Measurements from ENCODE around the gene RCL1.

Gene RCL1

DNA sequence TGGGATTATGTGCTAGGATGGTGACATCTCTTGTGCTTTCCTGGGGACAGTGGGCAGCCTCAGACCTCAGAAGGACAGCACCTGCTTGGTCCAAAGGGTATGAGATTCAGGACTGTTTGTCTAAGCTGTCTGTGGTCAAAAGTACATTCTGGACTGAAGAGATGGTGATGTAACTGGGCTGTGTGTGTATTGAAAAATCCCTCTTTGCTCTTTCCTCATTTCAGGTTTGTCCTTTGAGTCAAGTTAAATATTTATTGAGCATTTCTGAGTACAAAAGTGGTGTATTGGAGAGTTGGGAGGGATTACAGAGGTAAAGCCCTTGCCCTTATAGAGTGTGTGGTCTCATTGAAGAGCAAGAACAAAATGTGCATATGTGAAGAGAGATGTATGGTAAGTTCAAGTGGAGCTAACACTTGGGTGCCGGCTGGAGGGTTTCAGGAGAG lies 46.7 kb downstream of the RCL1 start:
- no peak for TF ChIP-seq RARB (CRISPR knock-in tag; IDR thresholded peaks at IDR 0.05)
- no peak for TF ChIP-seq ZFP3 (CRISPR knock-in tag; IDR thresholded peaks at IDR 0.05)
- no peak for TF ChIP-seq OSR1 (CRISPR knock-in tag; IDR thresholded peaks at IDR 0.05)
- no peak for TF ChIP-seq ZC3H10 (CRISPR knock-in tag; IDR thresholded peaks at IDR 0.05)
- no peak for TF ChIP-seq PPARA (CRISPR knock-in tag; IDR thresholded peaks at IDR 0.05; ENCODE audit: borderline replicate concordance)
- no peak for TF ChIP-seq CSDC2 (CRISPR knock-in tag; IDR thresholded peaks at IDR 0.05)
- TF ChIP-seq, protein P1, sequence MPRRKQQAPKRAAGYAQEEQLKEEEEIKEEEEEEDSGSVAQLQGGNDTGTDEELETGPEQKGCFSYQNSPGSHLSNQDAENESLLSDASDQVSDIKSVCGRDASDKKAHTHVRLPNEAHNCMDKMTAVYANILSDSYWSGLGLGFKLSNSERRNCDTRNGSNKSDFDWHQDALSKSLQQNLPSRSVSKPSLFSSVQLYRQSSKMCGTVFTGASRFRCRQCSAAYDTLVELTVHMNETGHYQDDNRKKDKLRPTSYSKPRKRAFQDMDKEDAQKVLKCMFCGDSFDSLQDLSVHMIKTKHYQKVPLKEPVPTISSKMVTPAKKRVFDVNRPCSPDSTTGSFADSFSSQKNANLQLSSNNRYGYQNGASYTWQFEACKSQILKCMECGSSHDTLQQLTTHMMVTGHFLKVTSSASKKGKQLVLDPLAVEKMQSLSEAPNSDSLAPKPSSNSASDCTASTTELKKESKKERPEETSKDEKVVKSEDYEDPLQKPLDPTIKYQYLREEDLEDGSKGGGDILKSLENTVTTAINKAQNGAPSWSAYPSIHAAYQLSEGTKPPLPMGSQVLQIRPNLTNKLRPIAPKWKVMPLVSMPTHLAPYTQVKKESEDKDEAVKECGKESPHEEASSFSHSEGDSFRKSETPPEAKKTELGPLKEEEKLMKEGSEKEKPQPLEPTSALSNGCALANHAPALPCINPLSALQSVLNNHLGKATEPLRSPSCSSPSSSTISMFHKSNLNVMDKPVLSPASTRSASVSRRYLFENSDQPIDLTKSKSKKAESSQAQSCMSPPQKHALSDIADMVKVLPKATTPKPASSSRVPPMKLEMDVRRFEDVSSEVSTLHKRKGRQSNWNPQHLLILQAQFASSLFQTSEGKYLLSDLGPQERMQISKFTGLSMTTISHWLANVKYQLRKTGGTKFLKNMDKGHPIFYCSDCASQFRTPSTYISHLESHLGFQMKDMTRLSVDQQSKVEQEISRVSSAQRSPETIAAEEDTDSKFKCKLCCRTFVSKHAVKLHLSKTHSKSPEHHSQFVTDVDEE (CRISPR knock-in tag; IDR thresholded peaks at IDR 0.05) = no peak
- no peak for TF ChIP-seq ZNF565 (CRISPR knock-in tag; conservative IDR thresholded peaks at IDR 0.05; ENCODE audit: low read depth)
- TF ChIP-seq TOX (CRISPR knock-in tag; IDR thresholded peaks at IDR 0.05; ENCODE audit: borderline replicate concordance) = no peak
- no peak for TF ChIP-seq ZFP30 (CRISPR knock-in tag; IDR thresholded peaks at IDR 0.05)
- TF ChIP-seq BACH2 (CRISPR knock-in tag; IDR thresholded peaks at IDR 0.05; ENCODE audit: borderline replicate concordance) = no peak
- no peak for ATAC-seq

DNA sequence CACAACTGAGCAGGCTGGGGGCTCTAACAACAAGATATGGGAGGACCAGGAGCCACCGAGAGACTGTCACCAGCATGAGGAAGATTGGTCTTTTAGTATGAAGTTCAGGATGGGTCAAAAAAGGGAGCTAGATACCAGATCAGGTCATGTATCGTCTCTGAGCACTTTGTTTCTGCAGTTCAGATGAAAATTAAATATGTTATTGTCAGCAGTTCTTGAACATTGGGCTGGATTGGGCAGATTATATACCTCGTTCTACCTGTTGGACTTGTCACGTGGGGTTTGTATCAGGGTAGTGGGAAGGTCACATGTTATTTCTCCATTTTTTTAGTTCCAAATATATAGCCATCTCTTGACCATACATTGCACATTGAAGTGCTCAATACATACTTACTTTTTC lies 47.3 kb downstream of the RCL1 start:
- TF ChIP-seq, protein P1 (CRISPR knock-in tag; IDR thresholded peaks at IDR 0.05) = no peak
- TF ChIP-seq ZFP30 (CRISPR knock-in tag; IDR thresholded peaks at IDR 0.05) = no peak
- TF ChIP-seq ZFP3 (CRISPR knock-in tag; IDR thresholded peaks at IDR 0.05) = no peak
- no peak for TF ChIP-seq PPARA (CRISPR knock-in tag; IDR thresholded peaks at IDR 0.05; ENCODE audit: borderline replicate concordance)
- no peak for TF ChIP-seq RARB (CRISPR knock-in tag; IDR thresholded peaks at IDR 0.05)
- no peak for TF ChIP-seq OSR1 (CRISPR knock-in tag; IDR thresholded peaks at IDR 0.05)
- no peak for TF ChIP-seq ISL1 (CRISPR knock-in tag; IDR thresholded peaks at IDR 0.05)
- TF ChIP-seq, protein P2, sequence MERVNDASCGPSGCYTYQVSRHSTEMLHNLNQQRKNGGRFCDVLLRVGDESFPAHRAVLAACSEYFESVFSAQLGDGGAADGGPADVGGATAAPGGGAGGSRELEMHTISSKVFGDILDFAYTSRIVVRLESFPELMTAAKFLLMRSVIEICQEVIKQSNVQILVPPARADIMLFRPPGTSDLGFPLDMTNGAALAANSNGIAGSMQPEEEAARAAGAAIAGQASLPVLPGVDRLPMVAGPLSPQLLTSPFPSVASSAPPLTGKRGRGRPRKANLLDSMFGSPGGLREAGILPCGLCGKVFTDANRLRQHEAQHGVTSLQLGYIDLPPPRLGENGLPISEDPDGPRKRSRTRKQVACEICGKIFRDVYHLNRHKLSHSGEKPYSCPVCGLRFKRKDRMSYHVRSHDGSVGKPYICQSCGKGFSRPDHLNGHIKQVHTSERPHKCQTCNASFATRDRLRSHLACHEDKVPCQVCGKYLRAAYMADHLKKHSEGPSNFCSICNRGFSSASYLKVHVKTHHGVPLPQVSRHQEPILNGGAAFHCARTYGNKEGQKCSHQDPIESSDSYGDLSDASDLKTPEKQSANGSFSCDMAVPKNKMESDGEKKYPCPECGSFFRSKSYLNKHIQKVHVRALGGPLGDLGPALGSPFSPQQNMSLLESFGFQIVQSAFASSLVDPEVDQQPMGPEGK (CRISPR knock-in tag; IDR thresholded peaks at IDR 0.05; ENCODE audit: borderline replicate concordance) = no peak
- TF ChIP-seq ESRRG (CRISPR knock-in tag; IDR thresholded peaks at IDR 0.05) = no peak
- no peak for TF ChIP-seq BACH2 (CRISPR knock-in tag; IDR thresholded peaks at IDR 0.05; ENCODE audit: borderline replicate concordance)
- TF ChIP-seq, protein P3, sequence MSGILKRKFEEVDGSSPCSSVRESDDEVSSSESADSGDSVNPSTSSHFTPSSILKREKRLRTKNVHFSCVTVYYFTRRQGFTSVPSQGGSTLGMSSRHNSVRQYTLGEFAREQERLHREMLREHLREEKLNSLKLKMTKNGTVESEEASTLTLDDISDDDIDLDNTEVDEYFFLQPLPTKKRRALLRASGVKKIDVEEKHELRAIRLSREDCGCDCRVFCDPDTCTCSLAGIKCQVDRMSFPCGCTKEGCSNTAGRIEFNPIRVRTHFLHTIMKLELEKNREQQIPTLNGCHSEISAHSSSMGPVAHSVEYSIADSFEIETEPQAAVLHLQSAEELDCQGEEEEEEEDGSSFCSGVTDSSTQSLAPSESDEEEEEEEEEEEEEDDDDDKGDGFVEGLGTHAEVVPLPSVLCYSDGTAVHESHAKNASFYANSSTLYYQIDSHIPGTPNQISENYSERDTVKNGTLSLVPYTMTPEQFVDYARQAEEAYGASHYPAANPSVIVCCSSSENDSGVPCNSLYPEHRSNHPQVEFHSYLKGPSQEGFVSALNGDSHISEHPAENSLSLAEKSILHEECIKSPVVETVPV (CRISPR knock-in tag; IDR thresholded peaks at IDR 0.05) = no peak
- TF ChIP-seq, protein P4, sequence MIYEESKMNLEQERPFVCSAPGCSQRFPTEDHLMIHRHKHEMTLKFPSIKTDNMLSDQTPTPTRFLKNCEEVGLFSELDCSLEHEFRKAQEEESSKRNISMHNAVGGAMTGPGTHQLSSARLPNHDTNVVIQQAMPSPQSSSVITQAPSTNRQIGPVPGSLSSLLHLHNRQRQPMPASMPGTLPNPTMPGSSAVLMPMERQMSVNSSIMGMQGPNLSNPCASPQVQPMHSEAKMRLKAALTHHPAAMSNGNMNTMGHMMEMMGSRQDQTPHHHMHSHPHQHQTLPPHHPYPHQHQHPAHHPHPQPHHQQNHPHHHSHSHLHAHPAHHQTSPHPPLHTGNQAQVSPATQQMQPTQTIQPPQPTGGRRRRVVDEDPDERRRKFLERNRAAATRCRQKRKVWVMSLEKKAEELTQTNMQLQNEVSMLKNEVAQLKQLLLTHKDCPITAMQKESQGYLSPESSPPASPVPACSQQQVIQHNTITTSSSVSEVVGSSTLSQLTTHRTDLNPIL (CRISPR knock-in tag; IDR thresholded peaks at IDR 0.05; ENCODE audit: low read depth) = no peak
- TF ChIP-seq ZNF70 (CRISPR knock-in tag; IDR thresholded peaks at IDR 0.05) = no peak
- no peak for TF ChIP-seq CSDC2 (CRISPR knock-in tag; IDR thresholded peaks at IDR 0.05)
- no peak for TF ChIP-seq ZNF8 (CRISPR knock-in tag; IDR thresholded peaks at IDR 0.05)
- no peak for TF ChIP-seq TOX (CRISPR knock-in tag; IDR thresholded peaks at IDR 0.05; ENCODE audit: borderline replicate concordance)
- TF ChIP-seq SNAI2 (CRISPR knock-in tag; IDR thresholded peaks at IDR 0.05) = no peak
- no peak for TF ChIP-seq ARNTL (CRISPR knock-in tag; IDR thresholded peaks at IDR 0.05; ENCODE audit: borderline replicate concordance, low read depth)

More for the DNA sequence above, 47.3 kb downstream of the RCL1 start:
- ATAC-seq = no peak
